Body of pancreas (tissue), 4 donors: Measurements from ENCODE around the gene CYP4F11. TPM values are rescaled to one million over a fixed set of nuclear protein-coding genes. Genes with fewer than 3 reads are reported as not detected.

Source experiments
- ATAC-seq: fragments of 150-250 bp; one replicate; pipeline ENCODE4 v1.9.1; 2016
- DNase-seq, 4 donors: peaks; one replicate each; pipeline ENCODE4 v3.0.0-alpha.2; 2019
- H3K27ac ChIP-seq, 4 donors: fragments of 200-600 bp; sonication (generic); 1 replicate in 3 of 4; 2 replicates in 1 of 4; pipeline versions ENCODE4 v1.5.1 to v1.6.1; 2016 to 2019; ENCODE audit warnings: mild to moderate bottlenecking in 1 of 4, mixed read lengths in 1 of 4, moderate library complexity in 1 of 4
- H3K27me3 ChIP-seq, 2 donors: fragments of 200-600 bp; sonication (generic); one replicate each; pipeline ENCODE4 v1.6.0; 2016; ENCODE audit warnings: mild to moderate bottlenecking in 1 of 2
- H3K36me3 ChIP-seq, 2 donors: fragments of 200-600 bp; sonication (generic); replicated peaks in 1 of 2; 2 replicates each; pipeline ENCODE4 v1.5.1; 2016; ENCODE audit warnings: low read depth in 2 of 2; ENCODE audit not compliant: insufficient read depth in 1 of 2
- H3K4me1 ChIP-seq: fragments of 200-600 bp; sonication (generic); one replicate; pipeline ENCODE4 v1.6.0; 2016
- H3K4me3 ChIP-seq, 2 donors: fragments of 200-600 bp; sonication (generic); 1 replicate in 1 of 2; 2 replicates in 1 of 2; pipeline ENCODE4 v1.5.1; 2016 to 2019
- H3K9me3 ChIP-seq, 3 donors: fragments of 200-600 bp; sonication (generic); 1 replicate in 2 of 3; 2 replicates in 1 of 3; pipeline ENCODE4 v1.5.1; 2016
- POLR2A ChIP-seq, 3 donors: fragments of 450-650 bp; IDR thresholded peaks; one replicate each; pipeline ENCODE4 v1.6.1; 2016; ENCODE audit warnings: antibody characterized with exemption in 3 of 3, mild to moderate bottlenecking in 2 of 3
- WGBS, 2 donors: methylation state at CpG; one replicate each; pipeline ENCODE4 v1.1.5; 2017; 5-methylcytosine and 5-hydroxymethylcytosine counted together
- intact Hi-C: fragments of 100-400 bp; cut with DNase I; formaldehyde crosslinking; loops from one replicate; pipeline ENCODE4 v1.15.1; 2023
- small RNA-seq: library from RNA; depleted of rRNA; stranded (forward); fragments of <200 nt; gene quantifications from one replicate; pipeline ENCODE3, GENCODE V24; 2016
- total RNA-seq, 2 donors: library from RNA; depleted of rRNA; stranded (reverse); fragments of >200 nt; gene quantifications; one replicate each; pipeline ENCODE4 v1.1.0, GENCODE V29; 2016
- TF ChIP-seq, protein P1 (sequence below), 7 experiments: fragments of 450-650 bp in 4 of 7; fragments of 200-600 bp in 3 of 7; sonication (generic) in 3 of 7; IDR thresholded peaks; one replicate each; pipeline ENCODE4 v1.5.1; 2016 to 2019; ENCODE audit warnings: antibody characterized with exemption in 7 of 7

Gene CYP4F11
- total RNA-seq, 2 donors from 2014 or later: 3.9 TPM; not detected in 1

DNA sequence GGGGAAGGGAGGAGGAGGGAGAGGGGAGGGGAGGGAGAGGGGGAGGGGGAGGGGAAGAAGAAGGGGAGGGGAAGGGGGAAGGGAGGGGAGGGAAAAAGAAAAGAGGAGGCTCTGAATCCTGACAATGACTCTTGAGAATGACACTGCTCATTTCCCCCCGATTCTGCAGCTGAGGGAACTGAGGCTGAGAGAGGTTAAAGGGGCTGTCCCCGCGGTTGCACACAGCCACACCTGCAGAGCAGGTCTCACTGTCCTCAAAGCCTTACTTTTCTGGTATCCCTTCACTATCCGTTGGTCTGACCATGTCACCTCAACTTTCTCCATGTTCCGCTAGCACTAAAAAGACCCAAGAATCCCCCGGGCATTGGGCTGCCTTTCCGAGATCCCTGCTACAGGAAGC, 71.9 kb downstream of the CYP4F11 start:
- Histone ChIP-seq H3K4me3 (no peak overlapping the region), H3K9me3 (no peaks in the 10 kb centered on the region), H3K4me1 (no peaks in the 10 kb centered on the region), H3K27ac (no peak overlapping the region), H3K36me3 (no peaks in the 10 kb centered on the region), H3K27me3 (peaks cover 0 to 5% of the 10 kb centered on the region in 2 donors)
- intact Hi-C loops: no loop called here
- TF ChIP-seq, protein P1, sequence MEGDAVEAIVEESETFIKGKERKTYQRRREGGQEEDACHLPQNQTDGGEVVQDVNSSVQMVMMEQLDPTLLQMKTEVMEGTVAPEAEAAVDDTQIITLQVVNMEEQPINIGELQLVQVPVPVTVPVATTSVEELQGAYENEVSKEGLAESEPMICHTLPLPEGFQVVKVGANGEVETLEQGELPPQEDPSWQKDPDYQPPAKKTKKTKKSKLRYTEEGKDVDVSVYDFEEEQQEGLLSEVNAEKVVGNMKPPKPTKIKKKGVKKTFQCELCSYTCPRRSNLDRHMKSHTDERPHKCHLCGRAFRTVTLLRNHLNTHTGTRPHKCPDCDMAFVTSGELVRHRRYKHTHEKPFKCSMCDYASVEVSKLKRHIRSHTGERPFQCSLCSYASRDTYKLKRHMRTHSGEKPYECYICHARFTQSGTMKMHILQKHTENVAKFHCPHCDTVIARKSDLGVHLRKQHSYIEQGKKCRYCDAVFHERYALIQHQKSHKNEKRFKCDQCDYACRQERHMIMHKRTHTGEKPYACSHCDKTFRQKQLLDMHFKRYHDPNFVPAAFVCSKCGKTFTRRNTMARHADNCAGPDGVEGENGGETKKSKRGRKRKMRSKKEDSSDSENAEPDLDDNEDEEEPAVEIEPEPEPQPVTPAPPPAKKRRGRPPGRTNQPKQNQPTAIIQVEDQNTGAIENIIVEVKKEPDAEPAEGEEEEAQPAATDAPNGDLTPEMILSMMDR (IDR thresholded peaks at IDR 0.05): no peak
- no peak for TF ChIP-seq POLR2A (IDR thresholded peaks at IDR 0.05)
- WGBS, 2 donors: 28 to 34% methylated on average over 7 of the region's 7 CpGs
- DNase-seq: no peak
- no peak for ATAC-seq

Small RNAs within 50 kb of the gene (small RNA-seq; reads per million reads assigned to genes)
- not detected for gene CYP4F36P

Other genes with a start within 250 kb of the CYP4F11 start
- gene OR10H2, start 206.5 kb downstream of the CYP4F11 start, total RNA-seq: not detected
- gene OR10H3, start 196.5 kb downstream of the CYP4F11 start, total RNA-seq: not detected
- not detected for gene OR10H5, start 146.9 kb downstream of the CYP4F11 start, total RNA-seq
- not detected for gene OR10H1, start 118.9 kb downstream of the CYP4F11 start, total RNA-seq
- gene CYP4F2, start 36.5 kb downstream of the CYP4F11 start, total RNA-seq: not detected
- not detected for gene OR10H4, start 14.5 kb upstream of the CYP4F11 start, total RNA-seq
- gene TPM4, start 142.0 kb upstream of the CYP4F11 start, total RNA-seq: 100 to 1,000 TPM; 162 to 171 TPM
- 10 to 100 TPM; 15.5 to 32.2 TPM for gene RAB8A, start 177.4 kb upstream of the CYP4F11 start, total RNA-seq
- gene HSH2D, start 209.2 kb upstream of the CYP4F11 start, total RNA-seq: 1 to 10 TPM; 3.6 to 9.6 TPM
- not detected for gene CIB3, start 239.0 kb upstream of the CYP4F11 start, total RNA-seq